Measurements from ENCODE around the gene RAI1.
"Not testable (repeated sequence)": the region's sequence is repeated elsewhere in the genome, so short reads cannot be mapped to it uniquely, and the experiment has no call there.

Gene RAI1

GRCh38 chr17:17679748-17680147 lies 1.5 kb upstream of the RAI1 start:
- DNase-seq (ENCODE audit: low spot score), result no peak

GRCh38 chr17:17680477-17681186 lies 626 bp upstream of the RAI1 start:
- DNase-seq (ENCODE audit: low spot score), result no peak

- DNase-seq (ENCODE audit: low spot score), result peak; percentile 61
Measured at GRCh38 chr17:17681744-17682292, 560 bp downstream of the RAI1 start.

- DNase-seq (ENCODE audit: low spot score), result peak; percentile 81
Measured at GRCh38 chr17:17682293-17682736, 1.1 kb downstream of the RAI1 start.

GRCh38 chr17:17682737-17683680 lies 1.8 kb downstream of the RAI1 start:
- peak; percentile 83 for DNase-seq (ENCODE audit: low spot score)

- DNase-seq (ENCODE audit: low spot score), result no peak
Measured at GRCh38 chr17:17683710-17684365, 2.6 kb downstream of the RAI1 start.

- no peak for DNase-seq (ENCODE audit: low spot score)
Measured at GRCh38 chr17:17684906-17685774, 3.9 kb downstream of the RAI1 start.

GRCh38 chr17:17685775-17686291 lies 4.6 kb downstream of the RAI1 start:
- peak; percentile 75 for DNase-seq (ENCODE audit: low spot score)

GRCh38 chr17:17689312-17689711 lies 8.1 kb downstream of the RAI1 start:
- DNase-seq (ENCODE audit: low spot score), result no peak

GRCh38 chr17:17690233-17690632 lies 9.0 kb downstream of the RAI1 start:
- not testable (repeated sequence) for DNase-seq (ENCODE audit: low spot score)

GRCh38 chr17:17691468-17692263 lies 10.4 kb downstream of the RAI1 start:
- DNase-seq (ENCODE audit: low spot score), result no peak

GRCh38 chr17:17692353-17693252 lies 11.3 kb downstream of the RAI1 start:
- DNase-seq (ENCODE audit: low spot score), result no peak

- no peak for DNase-seq (ENCODE audit: low spot score)
Measured at GRCh38 chr17:17693253-17694168, 12.3 kb downstream of the RAI1 start.

- DNase-seq (ENCODE audit: low spot score), result peak; percentile 96
Measured at GRCh38 chr17:17694169-17695081, 13.2 kb downstream of the RAI1 start.

- DNase-seq (ENCODE audit: low spot score), result no peak
Measured at GRCh38 chr17:17696085-17696484, 14.8 kb downstream of the RAI1 start.

GRCh38 chr17:17696882-17697633 lies 15.8 kb downstream of the RAI1 start:
- DNase-seq (ENCODE audit: low spot score), result no peak
